Heart right ventricle (tissue), 16 donors: ENCODE data around the gene GRID1. TPM values are rescaled to one million over a fixed set of nuclear protein-coding genes. Genes with fewer than 3 reads are reported as not detected.
A peak's percentile ranks its signal among the peaks of the same experiment; 100 is the strongest.

Source experiments
- ATAC-seq, 8 donors: fragments of 200-7000 bp; cut with Tn5 transposase; one replicate each; pipeline ENCODE4 v1.9.1; 2020; ENCODE audit warnings: mild to moderate bottlenecking in 8 of 8, moderate library complexity in 8 of 8, moderate number of reproducible peaks in 1 of 8
- DNase-seq, 2 donors: peaks; one replicate each; pipeline ENCODE4 v3.0.0-alpha.2; 2020
- H3K27ac ChIP-seq, 10 donors: fragments of 200-600 bp; sonication (generic) in 2 of 10; one replicate each; pipeline versions ENCODE4 v1.5.0 to v1.8.0; 2020 to 2022; ENCODE audit warnings: mild to moderate bottlenecking in 3 of 10
- H3K27me3 ChIP-seq, 7 donors: fragments of 200-600 bp; one replicate each; pipeline ENCODE4 v1.8.0; 2021 to 2022; ENCODE audit warnings: mild to moderate bottlenecking in 2 of 7
- H3K36me3 ChIP-seq, 9 donors: fragments of 200-600 bp; sonication (generic) in 1 of 9; one replicate each; pipeline versions ENCODE4 v1.5.0 to v1.8.0; 2020 to 2022; ENCODE audit warnings: mild to moderate bottlenecking in 2 of 9
- H3K4me1 ChIP-seq, 9 donors: fragments of 200-600 bp; sonication (generic) in 1 of 9; one replicate each; pipeline versions ENCODE4 v1.5.0 to v1.8.0; 2020 to 2022; ENCODE audit warnings: mild to moderate bottlenecking in 4 of 9
- H3K4me3 ChIP-seq, 10 donors: fragments of 200-600 bp; sonication (generic) in 2 of 10; one replicate each; pipeline versions ENCODE4 v1.5.0 to v1.8.0; 2020 to 2022; ENCODE audit warnings: mild to moderate bottlenecking in 7 of 10, moderate library complexity in 2 of 10
- H3K9me3 ChIP-seq, 11 donors: fragments of 200-600 bp in 10 of 11; sonication (generic) in 2 of 11; one replicate each; pipeline versions ENCODE4 v1.5.0 to v1.8.0; 2013 to 2022; ENCODE audit warnings: mild to moderate bottlenecking in 2 of 11, control low read depth in 1 of 11, moderate library complexity in 1 of 11
- WGBS, 2 donors: extraction: QIAGEN DNeasy Blood & Tissue Kit; methylation state at CpG; one replicate each; pipeline ENCODE4 v1.1.7; 2013; ENCODE audit warnings: inconsistent platforms in 1 of 2; 5-methylcytosine and 5-hydroxymethylcytosine counted together
- intact Hi-C, 10 donors: fragments of 100-400 bp; cut with DNase I; formaldehyde crosslinking; loops; one replicate each; pipeline versions ENCODE4 v1.11.1 to v1.14.2; 2022
- polyA plus RNA-seq, 2 donors: library from polyadenylated mRNA; stranded (reverse); fragments of 200-250 nt; gene quantifications; one replicate each; pipeline ENCODE4 v1.2.3, GENCODE V29; 2013
- total RNA-seq, 10 donors: library from RNA; stranded (reverse); fragmentation: NEBNext Ultra II Directional in 3 of 10; extraction: Animal tissue kit (Norgen Biotek cat#: 25700) in 3 of 10; gene quantifications; one replicate each; pipeline versions ENCODE4 v1.2.1 to v1.2.4, GENCODE V29; 2021 to 2023
- TF ChIP-seq, protein P1 (sequence below), 9 donors: fragments of 200-600 bp; sonication (generic) in 2 of 9; IDR thresholded peaks; one replicate each; pipeline versions ENCODE4 v1.5.0 to v1.8.0; 2021 to 2022; ENCODE audit warnings: antibody characterized with exemption in 9 of 9, mild to moderate bottlenecking in 5 of 9, moderate library complexity in 1 of 9
- donor health status: Arrhythmogenic right ventricular cardiomyopathy.
- donor health status: ischemic (EF 13 %, LVEDD 7.1; RV severe dilation, severe dysfunction).
- donor health status: healthy with polysubstance abuse.
- donor health status: DM: no; HTN: yes; CAD: no.
- donor health status: DM: no; HTN: no; CAD: no.
- donor health status: ischemic (EF 25% LVEDD 6.9; RV normal size, moderate dysfunction).
- donor health status: ischemic (EF 25% LVEDD 5.7; RV mildly dilated, moderate dysfunction).
- donor health status: healthy.
- donor health status: DM: yes; HTN: yes; CAD: no.
- donor health status: Ischemic cardiomyopathy.
- donor health status: ischemic (EF 35%, LVEDD 5.7; RV mildly dilated, moderate dysfunction).
- donor health status: nonischemic (EF 11% LVEDD 7.7; RV severe dilation, severe dysfunction).
- donor health status: DM: yes; HTN: yes; CAD: no.
- donor health status: PGD.
- donor health status: ischemic (EF 29% LVEDD 5.4; RV normal size, mild dysfunction).
- donor health status: nonischemic (EF 23%, LVEDD 6.1; RV moderate dilation, normal function).

The GRID1 gene
- total and polyA plus RNA-seq, 12 donors: 0.44 to 3.4 (median 1.5) TPM

DNA sequence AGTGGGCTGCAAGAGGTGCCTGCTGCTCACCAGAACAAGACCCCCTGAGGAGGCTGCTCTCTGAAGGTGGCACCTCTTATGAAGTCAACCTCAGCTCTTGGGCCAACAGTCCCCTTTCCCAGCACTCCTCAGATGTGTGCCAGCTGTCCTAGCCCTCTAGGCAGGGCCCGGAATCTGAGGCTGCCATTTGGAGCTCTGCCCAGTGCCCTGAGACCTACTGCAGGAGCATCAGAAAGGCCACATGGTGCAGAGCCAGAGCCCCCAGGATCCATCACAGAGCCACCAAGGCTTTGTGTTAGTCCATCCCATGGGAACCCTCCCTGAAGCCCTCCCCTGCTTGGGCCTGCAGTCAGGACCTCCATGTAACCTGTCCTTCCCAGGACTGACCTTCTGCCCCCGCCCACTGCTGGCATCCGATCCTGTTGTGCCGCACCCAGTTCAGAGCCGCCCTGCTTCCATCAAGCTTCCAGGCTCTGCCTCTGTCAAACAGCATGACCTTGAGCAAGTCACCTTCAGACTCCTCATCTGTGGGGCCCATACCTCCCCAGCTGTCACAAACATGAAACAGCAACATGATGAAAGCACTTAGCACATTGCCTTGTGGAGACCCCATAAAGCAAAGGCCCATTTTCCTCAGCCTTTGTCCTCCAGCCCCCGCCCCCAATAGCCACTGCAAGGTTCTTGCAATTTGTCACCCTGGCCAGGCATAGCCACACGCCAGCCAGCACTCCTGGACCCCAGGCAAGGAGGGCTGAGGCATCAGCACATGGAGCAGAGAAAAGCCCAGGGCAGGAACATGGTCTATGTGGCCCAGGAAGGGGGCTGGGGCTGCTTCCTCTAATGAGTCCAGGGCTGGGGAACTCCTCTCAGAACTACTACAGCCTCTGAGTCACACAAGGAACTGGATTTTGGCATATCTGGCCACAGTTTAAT is 51.7 kb downstream of the GRID1 start:
- Histone ChIP-seq H3K27me3 (peaks cover 0 to 9% (median 0%) of the 10 kb centered on the region in 7 donors), H3K4me3 (no peak overlapping the region), H3K9me3 (no peaks in the 10 kb centered on the region), H3K27ac (no peak overlapping the region), H3K36me3 (no peaks in the 10 kb centered on the region), H3K4me1 (no peaks in the 10 kb centered on the region)
- WGBS, 2 donors: 74 to 76% methylated on average over 7 of the region's 7 CpGs
- DNase-seq: no peak
- intact Hi-C loops: no loop called here
- TF ChIP-seq, protein P1, sequence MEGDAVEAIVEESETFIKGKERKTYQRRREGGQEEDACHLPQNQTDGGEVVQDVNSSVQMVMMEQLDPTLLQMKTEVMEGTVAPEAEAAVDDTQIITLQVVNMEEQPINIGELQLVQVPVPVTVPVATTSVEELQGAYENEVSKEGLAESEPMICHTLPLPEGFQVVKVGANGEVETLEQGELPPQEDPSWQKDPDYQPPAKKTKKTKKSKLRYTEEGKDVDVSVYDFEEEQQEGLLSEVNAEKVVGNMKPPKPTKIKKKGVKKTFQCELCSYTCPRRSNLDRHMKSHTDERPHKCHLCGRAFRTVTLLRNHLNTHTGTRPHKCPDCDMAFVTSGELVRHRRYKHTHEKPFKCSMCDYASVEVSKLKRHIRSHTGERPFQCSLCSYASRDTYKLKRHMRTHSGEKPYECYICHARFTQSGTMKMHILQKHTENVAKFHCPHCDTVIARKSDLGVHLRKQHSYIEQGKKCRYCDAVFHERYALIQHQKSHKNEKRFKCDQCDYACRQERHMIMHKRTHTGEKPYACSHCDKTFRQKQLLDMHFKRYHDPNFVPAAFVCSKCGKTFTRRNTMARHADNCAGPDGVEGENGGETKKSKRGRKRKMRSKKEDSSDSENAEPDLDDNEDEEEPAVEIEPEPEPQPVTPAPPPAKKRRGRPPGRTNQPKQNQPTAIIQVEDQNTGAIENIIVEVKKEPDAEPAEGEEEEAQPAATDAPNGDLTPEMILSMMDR (IDR thresholded peaks at IDR 0.05): no peak
- peak in 1 of 8 donors; percentile 18 for ATAC-seq

DNA sequence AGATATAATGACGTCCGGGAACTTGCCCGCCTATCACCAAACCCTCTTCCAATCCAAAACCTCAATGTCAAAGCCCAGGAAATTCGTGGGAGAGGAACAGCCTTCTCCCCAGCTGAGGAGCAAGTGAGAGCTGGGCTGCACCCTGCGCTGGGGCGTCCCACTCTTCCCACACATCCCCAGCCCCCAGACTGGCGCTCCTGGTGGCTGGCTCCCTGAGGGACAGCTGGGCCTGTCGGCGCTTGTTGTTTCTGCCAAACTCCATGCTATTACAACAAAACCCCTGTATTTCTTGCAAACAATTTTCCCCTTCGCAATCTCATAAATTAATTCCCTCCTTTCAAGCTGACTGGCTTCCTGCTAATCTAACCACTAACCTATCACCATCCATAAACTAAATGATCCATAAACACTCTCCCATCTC is 53.0 kb downstream of the GRID1 start:
- Histone ChIP-seq H3K27ac (no peak overlapping the region), H3K27me3 (no peaks in the 10 kb centered on the region), H3K36me3 (no peaks in the 10 kb centered on the region), H3K4me3 (no peak overlapping the region), H3K9me3 (no peaks in the 10 kb centered on the region), H3K4me1 (no peaks in the 10 kb centered on the region)
- TF ChIP-seq, protein P1 (IDR thresholded peaks at IDR 0.05): no peak
- ATAC-seq (no peak), DNase-seq (no peak)
- 76 to 82% methylated on average over 10 of the region's 10 CpGs for WGBS, 2 donors
- intact Hi-C loops: no loop called here

DNA sequence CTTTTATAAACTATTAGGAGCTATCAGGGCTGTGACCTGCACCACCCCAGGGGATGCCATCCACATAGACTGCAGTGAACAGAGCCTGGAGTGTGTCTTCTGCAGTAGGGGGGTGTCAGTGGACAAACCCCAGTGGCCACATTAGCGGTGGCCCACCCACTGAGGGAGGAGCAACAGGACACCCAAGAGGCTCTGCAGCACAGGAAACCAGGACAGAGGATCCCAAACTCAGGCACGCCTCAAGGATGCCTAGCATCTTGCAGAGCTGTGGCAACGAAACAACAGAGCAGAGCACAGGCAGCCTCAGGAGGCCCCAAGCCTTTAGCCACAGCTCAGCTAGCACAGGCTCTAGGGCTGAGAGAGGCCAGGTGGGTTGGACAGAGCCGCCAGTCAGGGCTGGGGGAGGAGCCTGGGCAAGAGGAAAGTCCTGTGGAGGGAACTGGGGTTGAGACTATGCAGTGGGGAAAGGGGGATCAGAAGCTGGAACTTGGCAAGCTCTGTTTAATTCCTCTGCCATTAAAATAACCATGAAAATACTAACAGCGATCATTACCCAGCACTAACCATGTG is 53.8 kb downstream of the GRID1 start:
- Histone ChIP-seq H3K4me1 (no peaks in the 10 kb centered on the region), H3K4me3 (no peak overlapping the region), H3K27ac (no peak overlapping the region), H3K9me3 (no peaks in the 10 kb centered on the region), H3K36me3 (no peaks in the 10 kb centered on the region), H3K27me3 (no peaks in the 10 kb centered on the region)
- ATAC-seq: no peak
- intact Hi-C loops: no loop called here
- DNase-seq: no peak
- WGBS, 2 donors: 66 to 76% methylated on average over 5 of the region's 5 CpGs
- TF ChIP-seq, protein P1 (IDR thresholded peaks at IDR 0.05): no peak

DNA sequence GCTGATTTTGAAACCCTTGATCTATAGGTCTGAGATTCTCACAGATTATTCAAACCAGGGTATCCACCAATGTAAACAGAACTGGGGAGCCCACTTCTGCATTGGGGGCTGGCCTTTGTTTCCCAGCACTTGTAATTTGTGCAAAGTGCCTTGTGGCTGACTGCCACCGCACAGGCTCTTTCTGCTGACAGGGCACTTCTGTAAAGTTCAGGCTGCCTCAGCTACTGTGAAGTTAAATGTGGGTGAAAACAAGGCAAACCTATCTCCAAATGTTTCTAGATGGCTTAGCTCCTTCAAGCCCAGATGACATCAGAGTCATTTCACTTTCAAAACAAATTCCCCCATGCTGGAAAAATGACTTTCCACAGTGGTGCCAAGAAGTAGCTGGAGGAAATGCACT is 54.7 kb downstream of the GRID1 start:
- no peaks in the 10 kb centered on the region for H3K36me3 ChIP-seq
- H3K9me3 ChIP-seq: no peaks in the 10 kb centered on the region
- no peaks in the 10 kb centered on the region for H3K27me3 ChIP-seq
- no peak overlapping the region for H3K4me3 ChIP-seq
- 5 to 54% methylated on average over 1 of the region's 1 CpG for WGBS, 2 donors
- no peak for DNase-seq
- H3K4me1 ChIP-seq: no peaks in the 10 kb centered on the region
- no peak overlapping the region for H3K27ac ChIP-seq
- TF ChIP-seq, protein P1 (IDR thresholded peaks at IDR 0.05): no peak
- intact Hi-C loops: loop anchor here in 1 of 10 donors (1.0 kb wide), 1 partner anchor 12 kb away; no protein-coding TSS in a partner anchor
- no peak for ATAC-seq
